PFSK-1 (cell line): ENCODE results near the gene MPDU1.

Experiments
- POLR2AphosphoS5 ChIP-seq: IDR thresholded peaks from 2 replicates; pipeline ENCODE4 v1.6.1; 2012; ENCODE audit warnings: low read depth, mild to moderate bottlenecking, control low read depth, low read length, moderate library complexity
- TF ChIP-seq, protein P1 (sequence below), 2 experiments: IDR thresholded peaks; 2 replicates each; pipeline versions ENCODE4 v1.6.1 to v1.8.0; 2011 to 2012; ENCODE audit warnings: low read depth in 2 of 2, low read length in 2 of 2, control low read depth in 1 of 2, inconsistent platforms in 1 of 2, mild to moderate bottlenecking in 1 of 2, moderate library complexity in 1 of 2; ENCODE audit not compliant: insufficient read depth in 1 of 2

DNA sequence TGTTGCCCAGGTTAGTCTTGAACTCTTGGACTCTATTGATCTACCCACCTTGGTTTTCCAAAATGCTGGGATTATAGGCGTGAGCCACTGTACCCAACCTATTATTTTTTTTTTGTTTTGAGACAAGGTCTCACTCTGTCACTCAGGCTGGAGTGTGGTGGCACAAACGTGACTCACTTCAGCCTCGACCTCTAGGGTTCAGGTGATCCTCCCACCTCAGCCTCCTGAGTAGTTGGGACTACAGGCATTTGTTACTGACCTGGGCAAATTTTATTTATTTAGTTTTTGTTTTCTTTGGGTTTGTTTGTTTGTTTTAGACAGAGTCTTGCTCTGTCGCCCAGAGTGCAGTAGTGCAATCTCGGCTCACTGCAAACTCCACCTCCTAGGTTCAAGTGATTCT lies 40.0 kb downstream of the MPDU1 start:
- TF ChIP-seq POLR2AphosphoS5, result no peak
- TF ChIP-seq, protein P1, sequence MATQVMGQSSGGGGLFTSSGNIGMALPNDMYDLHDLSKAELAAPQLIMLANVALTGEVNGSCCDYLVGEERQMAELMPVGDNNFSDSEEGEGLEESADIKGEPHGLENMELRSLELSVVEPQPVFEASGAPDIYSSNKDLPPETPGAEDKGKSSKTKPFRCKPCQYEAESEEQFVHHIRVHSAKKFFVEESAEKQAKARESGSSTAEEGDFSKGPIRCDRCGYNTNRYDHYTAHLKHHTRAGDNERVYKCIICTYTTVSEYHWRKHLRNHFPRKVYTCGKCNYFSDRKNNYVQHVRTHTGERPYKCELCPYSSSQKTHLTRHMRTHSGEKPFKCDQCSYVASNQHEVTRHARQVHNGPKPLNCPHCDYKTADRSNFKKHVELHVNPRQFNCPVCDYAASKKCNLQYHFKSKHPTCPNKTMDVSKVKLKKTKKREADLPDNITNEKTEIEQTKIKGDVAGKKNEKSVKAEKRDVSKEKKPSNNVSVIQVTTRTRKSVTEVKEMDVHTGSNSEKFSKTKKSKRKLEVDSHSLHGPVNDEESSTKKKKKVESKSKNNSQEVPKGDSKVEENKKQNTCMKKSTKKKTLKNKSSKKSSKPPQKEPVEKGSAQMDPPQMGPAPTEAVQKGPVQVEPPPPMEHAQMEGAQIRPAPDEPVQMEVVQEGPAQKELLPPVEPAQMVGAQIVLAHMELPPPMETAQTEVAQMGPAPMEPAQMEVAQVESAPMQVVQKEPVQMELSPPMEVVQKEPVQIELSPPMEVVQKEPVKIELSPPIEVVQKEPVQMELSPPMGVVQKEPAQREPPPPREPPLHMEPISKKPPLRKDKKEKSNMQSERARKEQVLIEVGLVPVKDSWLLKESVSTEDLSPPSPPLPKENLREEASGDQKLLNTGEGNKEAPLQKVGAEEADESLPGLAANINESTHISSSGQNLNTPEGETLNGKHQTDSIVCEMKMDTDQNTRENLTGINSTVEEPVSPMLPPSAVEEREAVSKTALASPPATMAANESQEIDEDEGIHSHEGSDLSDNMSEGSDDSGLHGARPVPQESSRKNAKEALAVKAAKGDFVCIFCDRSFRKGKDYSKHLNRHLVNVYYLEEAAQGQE (IDR thresholded peaks at IDR 0.05; ENCODE audit: insufficient read depth in 1 of 2, low read depth in 2 of 2, low read length in 2 of 2), result no peak
